Hematopoietic multipotent progenitor cell treated with erythropoietin and hydrocortisone succinate and interleukin-3 and kit ligand, for 17 days (in vitro differentiated cells): Measurements from ENCODE around the gene LATS2.
"Not testable (repeated sequence)": the region's sequence is repeated elsewhere in the genome, so short reads cannot be mapped to it uniquely, and the experiment has no call there.

Experiments used
- DNase-seq: peaks from one replicate; pipeline ENCODE4 v3.0.0-alpha.2; 2015; ENCODE audit warnings: low spot score

The LATS2 gene

GRCh38 chr13:20991741-20992520 is 69.5 kb downstream of the LATS2 start:
- DNase-seq, result no peak

- no peak for DNase-seq
Measured at GRCh38 chr13:20990910-20991525, 70.4 kb downstream of the LATS2 start.

GRCh38 chr13:20989656-20990321 is 71.6 kb downstream of the LATS2 start:
- no peak for DNase-seq

GRCh38 chr13:20988909-20989655 is 72.3 kb downstream of the LATS2 start:
- no peak for DNase-seq

- DNase-seq, result no peak
Measured at GRCh38 chr13:20988033-20988908, 73.1 kb downstream of the LATS2 start.

- DNase-seq, result no peak
Measured at GRCh38 chr13:20987599-20987998, 73.8 kb downstream of the LATS2 start.

- no peak for DNase-seq
Measured at GRCh38 chr13:20984879-20985278, 76.5 kb downstream of the LATS2 start.

- DNase-seq, result no peak
Measured at GRCh38 chr13:20983386-20983785, 78.0 kb downstream of the LATS2 start.

GRCh38 chr13:20981370-20982095 is 79.9 kb downstream of the LATS2 start:
- DNase-seq, result no peak

- no peak for DNase-seq
Measured at GRCh38 chr13:20980899-20981298, 80.5 kb downstream of the LATS2 start.

GRCh38 chr13:20980430-20980829 is 81.0 kb downstream of the LATS2 start:
- no peak for DNase-seq

- DNase-seq, result no peak
Measured at GRCh38 chr13:20977394-20977793, 84.0 kb downstream of the LATS2 start.

GRCh38 chr13:20974981-20975585 is 86.3 kb downstream of the LATS2 start:
- DNase-seq, result no peak

- no peak for DNase-seq
Measured at GRCh38 chr13:20973886-20974425, 87.4 kb downstream of the LATS2 start.

- no peak for DNase-seq
Measured at GRCh38 chr13:20972731-20973130, 88.7 kb downstream of the LATS2 start.

- no peak for DNase-seq
Measured at GRCh38 chr13:20969182-20969581, 92.2 kb downstream of the LATS2 start.

- no peak for DNase-seq
Measured at GRCh38 chr13:20968745-20969144, 92.6 kb downstream of the LATS2 start.

GRCh38 chr13:20967340-20967739 is 94.0 kb downstream of the LATS2 start:
- no peak for DNase-seq

GRCh38 chr13:20964904-20965303 is 96.5 kb downstream of the LATS2 start:
- no peak for DNase-seq

GRCh38 chr13:20961663-20962062 is 99.7 kb downstream of the LATS2 start:
- not testable (repeated sequence) for DNase-seq
